H1 (cell line): Measurements from ENCODE around the gene SGMS1. TPM values are rescaled to one million over a fixed set of nuclear protein-coding genes. Genes with fewer than 3 reads are reported as not detected.

Experiments
- CTCF ChIA-PET: fragments of 300-600 bp; sonication (Branson Sonifier 250); formaldehyde crosslinking; loops from one replicate; lab custom pipeline; 2021; ENCODE audit not compliant: partially characterized antibody; lab: Charles Lee
- POLR2A ChIA-PET: fragments of 300-600 bp; sonication (Branson Sonifier 250); formaldehyde crosslinking; loops from one replicate; lab custom pipeline; 2021; ENCODE audit warnings: inconsistent platforms; ENCODE audit not compliant: partially characterized antibody; lab: Charles Lee
- DNase-seq, 2 experiments: peaks; one replicate each; pipeline versions ENCODE4 v3.0.0 to v3.0.0-alpha.2; 2010 to 2022; ENCODE audit warnings: low spot score in 2 of 2, low read depth in 1 of 2, mixed read lengths in 1 of 2
- FAIRE-seq: peaks from 2 replicates; lab custom pipeline; 2011; peaks lifted over from hg19 to GRCh38; lab: Jason Lieb, UNC
- H2AFZ ChIP-seq: 2 replicates; pipeline ENCODE4 v1.8.1; 2012; ENCODE audit warnings: low read length, inconsistent platforms
- H2AK5ac ChIP-seq: 2 replicates; pipeline ENCODE4 v1.6.1; 2013; ENCODE audit warnings: low read depth, low read length
- H2BK120ac ChIP-seq: replicated peaks from 2 replicates; pipeline ENCODE3; 2013; ENCODE audit warnings: low read depth, low read length, inconsistent platforms
- H2BK12ac ChIP-seq: 2 replicates; pipeline ENCODE4 v1.6.1; 2013; ENCODE audit warnings: low read depth, low read length
- H2BK15ac ChIP-seq: 2 replicates; pipeline ENCODE4 v1.6.1; 2013; ENCODE audit warnings: low read length
- H2BK20ac ChIP-seq: 2 replicates; pipeline ENCODE4 v1.6.1; 2013; ENCODE audit warnings: low read length
- H2BK5ac ChIP-seq: 2 replicates; pipeline ENCODE4 v1.6.1; 2013; ENCODE audit warnings: low read depth, low read length
- H3K14ac ChIP-seq: 2 replicates; pipeline ENCODE4 v1.6.1; 2013; ENCODE audit warnings: inconsistent platforms; ENCODE audit not compliant: insufficient read length
- H3K18ac ChIP-seq: 2 replicates; pipeline ENCODE4 v1.6.1; 2013; ENCODE audit warnings: low read length; ENCODE audit errors: extremely low read depth
- H3K23ac ChIP-seq: 2 replicates; pipeline ENCODE4 v1.6.1; 2013; ENCODE audit warnings: inconsistent platforms; ENCODE audit not compliant: insufficient read length
- H3K23me2 ChIP-seq: 2 replicates; pipeline ENCODE4 v1.6.1; 2013; ENCODE audit warnings: low read depth, low read length
- H3K27ac ChIP-seq: 2 replicates; pipeline ENCODE4 v1.6.1; 2011; ENCODE audit warnings: low read depth, low read length, inconsistent platforms
- H3K27me3 ChIP-seq, 4 experiments: replicated peaks in 1 of 4; 1 replicate in 1 of 4; 2 replicates in 3 of 4; pipeline versions ENCODE4 v1.6.1 to v1.8.1; 2011 to 2013; ENCODE audit warnings: low read length in 3 of 4, mild to moderate bottlenecking in 3 of 4, inconsistent platforms in 2 of 4, mixed read lengths in 2 of 4, moderate library complexity in 1 of 4; ENCODE audit not compliant: control insufficient read depth in 3 of 4, insufficient read depth in 3 of 4; ENCODE audit errors: extremely low read depth in 1 of 4
- H3K36me3 ChIP-seq, 4 experiments: 2 replicates each; pipeline versions ENCODE4 v1.6.1 to v1.8.1; 2011 to 2013; ENCODE audit warnings: mild to moderate bottlenecking in 4 of 4, low read length in 3 of 4, moderate library complexity in 2 of 4, control low read depth in 1 of 4, inconsistent platforms in 1 of 4; ENCODE audit not compliant: insufficient read depth in 4 of 4, control insufficient read depth in 2 of 4
- H3K4ac ChIP-seq: replicated peaks from 2 replicates; pipeline ENCODE3; 2013; ENCODE audit warnings: low read length, low read depth, mixed read lengths, inconsistent platforms; ENCODE audit not compliant: insufficient read length
- H3K4me1 ChIP-seq, 4 experiments: replicated peaks in 1 of 4; 1 replicate in 1 of 4; 2 replicates in 3 of 4; pipeline versions ENCODE4 v1.6.1 to v1.8.1; 2011 to 2013; ENCODE audit warnings: low read length in 3 of 4, inconsistent platforms in 2 of 4, mixed read lengths in 1 of 4; ENCODE audit not compliant: insufficient read depth in 4 of 4, control insufficient read depth in 3 of 4
- H3K4me2 ChIP-seq, 2 experiments: 2 replicates each; pipeline versions ENCODE4 v1.6.1 to v1.8.1; 2011 to 2013; ENCODE audit warnings: low read depth in 2 of 2, low read length in 2 of 2, control low read depth in 1 of 2, inconsistent platforms in 1 of 2, mild to moderate bottlenecking in 1 of 2; ENCODE audit not compliant: insufficient read depth in 1 of 2
- H3K4me3 ChIP-seq, 4 experiments: fragments of 200-600, 300-600 bp in 1 of 4; sonication (generic), shearing (Covaris generic), sonication (Bioruptor Twin) in 1 of 4; 2 replicates each; pipeline versions ENCODE4 v1.5.1 to v1.8.1; 2011 to 2016; ENCODE audit warnings: low read length in 4 of 4, low read depth in 3 of 4, control low read depth in 2 of 4, inconsistent platforms in 2 of 4, mild to moderate bottlenecking in 2 of 4, mixed read lengths in 1 of 4, moderate library complexity in 1 of 4; ENCODE audit not compliant: insufficient read depth in 2 of 4; ENCODE audit errors: extremely low read depth in 1 of 4
- H3K56ac ChIP-seq: replicated peaks from 2 replicates; pipeline ENCODE3; 2013; ENCODE audit warnings: low read depth, mild to moderate bottlenecking, mixed read lengths, low read length, inconsistent platforms; ENCODE audit not compliant: insufficient read length
- H3K79me1 ChIP-seq: 2 replicates; pipeline ENCODE4 v1.6.1; 2013; ENCODE audit warnings: low read depth, low read length, control low read depth
- H3K79me2 ChIP-seq, 2 experiments: 2 replicates each; pipeline versions ENCODE4 v1.6.1 to v1.8.1; 2012 to 2013; ENCODE audit warnings: low read length in 2 of 2, mild to moderate bottlenecking in 2 of 2, inconsistent platforms in 1 of 2; ENCODE audit not compliant: insufficient read depth in 2 of 2, control insufficient read depth in 1 of 2
- H3K9ac ChIP-seq, 4 experiments: replicated peaks in 1 of 4; 1 replicate in 1 of 4; 2 replicates in 3 of 4; pipeline versions ENCODE4 v1.6.1 to v1.8.1; 2011 to 2013; ENCODE audit warnings: low read depth in 3 of 4, low read length in 3 of 4, control low read depth in 2 of 4, mild to moderate bottlenecking in 2 of 4, moderate library complexity in 2 of 4, inconsistent platforms in 1 of 4; ENCODE audit errors: extremely low read depth in 1 of 4
- H3K9me3 ChIP-seq, 2 experiments: 2 replicates each; pipeline versions ENCODE4 v1.6.1 to v1.8.1; 2012 to 2013; ENCODE audit warnings: mild to moderate bottlenecking in 2 of 2, moderate library complexity in 2 of 2, control low read depth in 1 of 2, inconsistent platforms in 1 of 2, low read depth in 1 of 2, low read length in 1 of 2, mixed read lengths in 1 of 2; ENCODE audit not compliant: insufficient read depth in 2 of 2
- H4K20me1 ChIP-seq, 2 experiments: replicated peaks in 1 of 2; 2 replicates each; pipeline versions ENCODE3 to v1.8.1; 2011 to 2013; ENCODE audit warnings: inconsistent platforms in 2 of 2, low read length in 2 of 2, mild to moderate bottlenecking in 1 of 2; ENCODE audit not compliant: insufficient read depth in 2 of 2, control insufficient read depth in 1 of 2
- H4K5ac ChIP-seq: 2 replicates; pipeline ENCODE4 v1.6.1; 2013; ENCODE audit warnings: low read length, low read depth, mixed read lengths, inconsistent platforms; ENCODE audit not compliant: insufficient read length
- H4K8ac ChIP-seq: 2 replicates; pipeline ENCODE4 v1.8.0; 2013; ENCODE audit warnings: mild to moderate bottlenecking, moderate library complexity, low read length, inconsistent platforms; ENCODE audit not compliant: insufficient read depth; ENCODE audit errors: extremely low read depth
- H4K91ac ChIP-seq: replicated peaks from 2 replicates; pipeline ENCODE3; 2013; ENCODE audit warnings: low read length, mixed read lengths, inconsistent platforms; ENCODE audit not compliant: insufficient read length
- E2F6 ChIP-seq: IDR thresholded peaks from 2 replicates; pipeline ENCODE4 v1.6.1; 2012; ENCODE audit warnings: inconsistent platforms
- GTF2F1 ChIP-seq: IDR thresholded peaks from 2 replicates; pipeline ENCODE4 v1.6.1; 2012; ENCODE audit warnings: low read depth, low read length, improper control_type of control experiment, borderline replicate concordance
- JUN ChIP-seq: IDR thresholded peaks from 2 replicates; pipeline ENCODE4 v1.6.1; 2011; ENCODE audit warnings: low read depth, mild to moderate bottlenecking, improper control_type of control experiment, low read length
- JUND ChIP-seq: IDR thresholded peaks from 2 replicates; pipeline ENCODE4 v1.6.1; 2011; ENCODE audit warnings: mild to moderate bottlenecking, improper control_type of control experiment, low read length
- KDM5A ChIP-seq: fragments of 200-600 bp; IDR thresholded peaks from 2 replicates; pipeline ENCODE4 v1.7.1; 2012; ENCODE audit warnings: mild to moderate bottlenecking, low read length, inconsistent platforms, mixed read lengths
- RFX5 ChIP-seq: IDR thresholded peaks from 2 replicates; pipeline ENCODE4 v1.6.1; 2011; ENCODE audit warnings: low read depth, low read length, improper control_type of control experiment, borderline replicate concordance
- YY1 ChIP-seq: IDR thresholded peaks from 2 replicates; pipeline ENCODE4 v1.6.1; 2011; ENCODE audit warnings: low read depth, mild to moderate bottlenecking, low read length
- ZNF274 ChIP-seq: IDR thresholded peaks from 2 replicates; pipeline ENCODE4 v1.7.0; 2012; ENCODE audit warnings: low read length, borderline replicate concordance; ENCODE audit errors: extremely low read depth
- whole genome bisulfite sequencing, 2 experiments: shearing (Covaris generic) in 1 of 2; methylation state at CpG; one replicate each; pipeline versions ENCODE4 v1.1.6 to v1.1.7; 2013 to 2015; ENCODE audit warnings: low lambda C conversion rate in 2 of 2, mixed read lengths in 2 of 2, inconsistent platforms in 1 of 2, low coverage in 1 of 2, missing lambda C conversion rate in 1 of 2; ENCODE audit not compliant: insufficient replicate concordance in 2 of 2, insufficient coverage in 1 of 2, insufficient read length in 1 of 2; ENCODE audit errors: extremely low coverage in 1 of 2, missing lambda C conversion rate in 1 of 2; 5-methylcytosine and 5-hydroxymethylcytosine counted together
- polyA plus RNA-seq, 7 experiments: library from polyadenylated mRNA; depleted of rRNA in 3 of 7; stranded (reverse) in 5 of 7; unstranded in 2 of 7; fragments of >200 nt in 5 of 7; fragments of 200-250 nt in 2 of 7; gene quantifications; 1 replicate in 5 of 7; 2 replicates in 1 of 7; 4 replicates in 1 of 7; pipeline versions ENCODE4 v1.2.1 to v1.2.3, GENCODE V29; 2011 to 2013; ENCODE audit warnings: missing spikeins in 2 of 7, mixed read lengths in 2 of 7
- total RNA-seq: library from RNA; stranded (reverse); fragmentation: NEBNext Ultra II Directional; extraction: Animal tissue kit (Norgen Biotek cat#: 25700); gene quantifications from 2 replicates; pipeline ENCODE4 v1.2.1, GENCODE V29; 2021

Gene SGMS1
- total and polyA plus RNA-seq, 2 of the 8 experiments (the other 6 are each of a cell fraction or from before 2014, with no cell fraction given), result 6.0 to 15.6 TPM

GRCh38 chr10:50557130-50557682 lies 66.5 kb downstream of the SGMS1 start:
- Histone ChIP-seq H4K8ac (no peak overlapping the region), H2BK15ac (no peak overlapping the region), H2AK5ac (no peak overlapping the region), H3K79me1 (no peaks in the 10 kb centered on the region; the same call in 1 of the 2 replicates), H3K23me2 (no peaks in the 10 kb centered on the region), H4K5ac (no peak overlapping the region), H3K14ac (no peak overlapping the region), H3K9ac (no peak overlapping the region), H2AFZ (no peak overlapping the region), H3K56ac (no peak overlapping the region), H3K79me2 (peaks cover 0 to 50% of the 10 kb centered on the region in 2 experiments; a peak in 2 of 4 replicates), H4K91ac (no peak overlapping the region), H3K18ac (no peak overlapping the region), H3K9me3 (no peaks in the 10 kb centered on the region), H2BK12ac (no peak overlapping the region), H3K4me1 (peaks cover 0 to 6% (median 2%) of the 10 kb centered on the region in 4 experiments), H3K23ac (no peak overlapping the region), H2BK120ac (no peak overlapping the region), H2BK20ac (no peak overlapping the region), H3K4me2 (no peak overlapping the region), H3K4ac (no peak overlapping the region), H2BK5ac (no peak overlapping the region), H3K27ac (no peak overlapping the region), H3K27me3 (no peaks in the 10 kb centered on the region), H4K20me1 (peaks cover 0 to 2% of the 10 kb centered on the region in 2 experiments), H3K4me3 (no peak overlapping the region), H3K36me3 (no peaks in the 10 kb centered on the region)
- ChIA-PET POLR2A (no interaction called here), CTCF (interaction anchor here (1.2 to 2.1 kb wide), 4 partner anchors 20 to 56 kb away, joined by 3 to 5 read pairs (median 3); no protein-coding TSS in a partner anchor)
- WGBS, 2 experiments, result 80% methylated on average over 1 of the region's 1 CpG; no CpG with 5 or more reads in 1 of the 2 experiments
- DNase-seq (no peak), FAIRE-seq (no peak)
- TF ChIP-seq KDM5A, result no peak
- no peak for TF ChIP-seq JUN
- no peak for TF ChIP-seq ZNF274
- no peak for TF ChIP-seq RFX5
- no peak for TF ChIP-seq YY1
- no peak for TF ChIP-seq GTF2F1
- no peak for TF ChIP-seq E2F6
- TF ChIP-seq JUND, result no peak
